SH-SY5Y (cell line): Measurements from ENCODE around the gene FAM200C.

Experiments used
- GATA2 ChIP-seq: IDR thresholded peaks from 2 replicates; pipeline ENCODE4 v1.6.1; 2011; ENCODE audit warnings: mild to moderate bottlenecking, low read depth, low read length
- GATA3 ChIP-seq: IDR thresholded peaks from 2 replicates; pipeline ENCODE4 v1.6.1; 2011; ENCODE audit warnings: low read depth, mild to moderate bottlenecking, low read length, moderate library complexity

FAM200C gene

GRCh38 chr5:160385496-160385895, 14.4 kb downstream of the FAM200C start:
- TF ChIP-seq GATA2 (no peak), GATA3 (no peak)

- TF ChIP-seq GATA3 (no peak), GATA2 (no peak)
Measured at GRCh38 chr5:160384681-160385080, 15.2 kb downstream of the FAM200C start.

- TF ChIP-seq GATA3 (no peak), GATA2 (no peak)
Measured at GRCh38 chr5:160382346-160382745, 17.5 kb downstream of the FAM200C start.

GRCh38 chr5:160380041-160380440, 19.8 kb downstream of the FAM200C start:
- no peak for TF ChIP-seq GATA2
- TF ChIP-seq GATA3 = no peak

GRCh38 chr5:160379511-160379910, 20.3 kb downstream of the FAM200C start:
- no peak for TF ChIP-seq GATA2
- TF ChIP-seq GATA3 = no peak

GRCh38 chr5:160378330-160378729, 21.5 kb downstream of the FAM200C start:
- TF ChIP-seq GATA2 (no peak), GATA3 (no peak)

GRCh38 chr5:160377651-160378050, 22.2 kb downstream of the FAM200C start:
- TF ChIP-seq GATA2 (no peak), GATA3 (no peak)

- no peak for TF ChIP-seq GATA3
- TF ChIP-seq GATA2 = no peak
Measured at GRCh38 chr5:160376416-160376815, 23.4 kb downstream of the FAM200C start.

- no peak for TF ChIP-seq GATA2
- TF ChIP-seq GATA3 = no peak
Measured at GRCh38 chr5:160375701-160376100, 24.2 kb downstream of the FAM200C start.

GRCh38 chr5:160375166-160375565, 24.7 kb downstream of the FAM200C start:
- TF ChIP-seq GATA3 (no peak), GATA2 (no peak)

- TF ChIP-seq GATA2 (no peak), GATA3 (no peak)
Measured at GRCh38 chr5:160371294-160371693, 28.6 kb downstream of the FAM200C start.

- no peak for TF ChIP-seq GATA2
- no peak for TF ChIP-seq GATA3
Measured at GRCh38 chr5:160370713-160371034, 29.2 kb downstream of the FAM200C start.

GRCh38 chr5:160369990-160370712, 29.7 kb downstream of the FAM200C start, which contains the start of gene C1QTNF2:
C1QTNF2 (minus strand) TSS chr5:160370626; CDS start chr5:160355011, 15,615 bp downstream.
- TF ChIP-seq GATA2 (no peak), GATA3 (no peak)

GRCh38 chr5:160367885-160368284, 32.0 kb downstream of the FAM200C start:
- no peak for TF ChIP-seq GATA2
- TF ChIP-seq GATA3 = no peak

- no peak for TF ChIP-seq GATA2
- no peak for TF ChIP-seq GATA3
Measured at GRCh38 chr5:160367261-160367660, 32.6 kb downstream of the FAM200C start.

GRCh38 chr5:160366230-160366629, 33.6 kb downstream of the FAM200C start:
- TF ChIP-seq GATA2 (no peak), GATA3 (no peak)
